Right lobe of liver (tissue), 4 donors: ENCODE measurements around the gene CD101.

ENCODE experiments used
- POLR2A ChIP-seq: fragments of 450-650 bp; IDR thresholded peaks from one replicate; pipeline ENCODE4 v1.6.1; 2017; ENCODE audit warnings: antibody characterized with exemption, mild to moderate bottlenecking
- TF ChIP-seq, protein P1 (sequence below), 4 donors: fragments of 200-600 bp in 3 of 4; fragments of 450-650 bp in 1 of 4; IDR thresholded peaks; one replicate each; pipeline versions ENCODE4 v1.5.1 to v1.8.0; 2016 to 2022; ENCODE audit warnings: antibody characterized with exemption in 4 of 4, mild to moderate bottlenecking in 2 of 4
- donor health status: DM: no; HTN: no; CAD: no.
- donor health status: DM: no; HTN: no; CAD: no.
- donor health status: DM: no; HTN: yes; CAD: no.

- TF ChIP-seq, protein P1, sequence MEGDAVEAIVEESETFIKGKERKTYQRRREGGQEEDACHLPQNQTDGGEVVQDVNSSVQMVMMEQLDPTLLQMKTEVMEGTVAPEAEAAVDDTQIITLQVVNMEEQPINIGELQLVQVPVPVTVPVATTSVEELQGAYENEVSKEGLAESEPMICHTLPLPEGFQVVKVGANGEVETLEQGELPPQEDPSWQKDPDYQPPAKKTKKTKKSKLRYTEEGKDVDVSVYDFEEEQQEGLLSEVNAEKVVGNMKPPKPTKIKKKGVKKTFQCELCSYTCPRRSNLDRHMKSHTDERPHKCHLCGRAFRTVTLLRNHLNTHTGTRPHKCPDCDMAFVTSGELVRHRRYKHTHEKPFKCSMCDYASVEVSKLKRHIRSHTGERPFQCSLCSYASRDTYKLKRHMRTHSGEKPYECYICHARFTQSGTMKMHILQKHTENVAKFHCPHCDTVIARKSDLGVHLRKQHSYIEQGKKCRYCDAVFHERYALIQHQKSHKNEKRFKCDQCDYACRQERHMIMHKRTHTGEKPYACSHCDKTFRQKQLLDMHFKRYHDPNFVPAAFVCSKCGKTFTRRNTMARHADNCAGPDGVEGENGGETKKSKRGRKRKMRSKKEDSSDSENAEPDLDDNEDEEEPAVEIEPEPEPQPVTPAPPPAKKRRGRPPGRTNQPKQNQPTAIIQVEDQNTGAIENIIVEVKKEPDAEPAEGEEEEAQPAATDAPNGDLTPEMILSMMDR (IDR thresholded peaks at IDR 0.05) = no peak
- no peak for TF ChIP-seq POLR2A
Observed at GRCh38 chr1:117014209-117014608, 12.6 kb downstream of the CD101 start.
